Stomach (tissue), 9 donors: ENCODE results near the gene ERBB4. TPM values are rescaled to one million over a fixed set of nuclear protein-coding genes. Genes with fewer than 3 reads are reported as not detected.
"Not testable (repeated sequence)": the region's sequence is repeated elsewhere in the genome, so short reads cannot be mapped to it uniquely, and the experiment has no call there.

Experiments
- DNase-seq, 2 donors: peaks; one replicate each; pipeline versions ENCODE4 v3.0.0 to v3.0.0-alpha.2; 2013 to 2019
- H3K27ac ChIP-seq, 5 donors: fragments of 200-600 bp in 4 of 5; sonication (generic) in 4 of 5; one replicate each; pipeline ENCODE4 v1.5.1; 2013 to 2019; ENCODE audit warnings: mild to moderate bottlenecking in 1 of 5, moderate library complexity in 1 of 5
- H3K27me3 ChIP-seq, 3 donors: fragments of 200-600 bp; sonication (generic); one replicate each; pipeline ENCODE4 v1.5.1; 2017 to 2019; ENCODE audit warnings: mixed run types in 1 of 3
- H3K36me3 ChIP-seq, 4 donors: fragments of 200-600 bp; sonication (generic); 1 replicate in 3 of 4; 2 replicates in 1 of 4; pipeline ENCODE4 v1.5.1; 2016 to 2019
- H3K4me1 ChIP-seq, 4 donors: fragments of 200-600 bp; sonication (generic); one replicate each; pipeline ENCODE4 v1.5.1; 2016 to 2019
- H3K4me3 ChIP-seq, 4 donors: fragments of 200-600 bp; sonication (generic) in 3 of 4; one replicate each; pipeline ENCODE4 v1.5.1; 2016 to 2019; ENCODE audit warnings: mild to moderate bottlenecking in 1 of 4
- H3K9me3 ChIP-seq, 4 donors: fragments of 200-600 bp; sonication (generic); one replicate each; pipeline ENCODE4 v1.5.1; 2016 to 2019
- CTCF ChIP-seq, 7 experiments: fragments of 450-650 bp in 4 of 7; fragments of 200-600 bp in 3 of 7; sonication (generic) in 3 of 7; IDR thresholded peaks; one replicate each; pipeline ENCODE4 v1.5.1; 2016 to 2019; ENCODE audit warnings: antibody characterized with exemption in 7 of 7, control low read depth in 2 of 7, mild to moderate bottlenecking in 1 of 7
- EP300 ChIP-seq: sonication (generic); formaldehyde crosslinking; IDR thresholded peaks from one replicate; pipeline ENCODE4 v1.6.1; 2017; ENCODE audit warnings: antibody characterized with exemption
- POLR2A ChIP-seq, 4 donors: fragments of 450-650 bp; IDR thresholded peaks; one replicate each; pipeline ENCODE4 v1.6.1; 2016; ENCODE audit warnings: antibody characterized with exemption in 4 of 4, control low read depth in 2 of 4, mild to moderate bottlenecking in 1 of 4, moderate library complexity in 1 of 4
- POLR2AphosphoS5 ChIP-seq, 3 donors: sonication (generic); formaldehyde crosslinking; IDR thresholded peaks; one replicate each; pipeline ENCODE4 v1.6.1; 2016; ENCODE audit warnings: antibody characterized with exemption in 3 of 3
- WGBS, 5 donors: extraction: QIAGEN DNeasy Blood & Tissue Kit in 3 of 5; methylation state at CpG; one replicate each; pipeline versions ENCODE4 v1.1.5 to v1.1.7; 2013 to 2018; 5-methylcytosine and 5-hydroxymethylcytosine counted together
- intact Hi-C: fragments of 100-400 bp; cut with DNase I; formaldehyde crosslinking; loops from one replicate; pipeline ENCODE4 v1.15.1; 2023; ENCODE audit warnings: low total_unique reads
- polyA plus RNA-seq, 3 donors: library from polyadenylated mRNA; stranded (reverse); fragments of 200-250 nt; gene quantifications; one replicate each; pipeline ENCODE4 v1.2.3, GENCODE V29; 2013
- total RNA-seq, 5 donors: library from RNA; depleted of rRNA; stranded (reverse); fragments of >200 nt; gene quantifications; one replicate each; pipeline versions ENCODE4 v1.1.0 to v1.2.3, GENCODE V29; 2014 to 2016
- donor health status: healthy with polysubstance abuse.
- donor health status: Bipolar disorder and iron deficiency.
- donor health status: healthy.

The ERBB4 gene
- total and polyA plus RNA-seq, 8 donors, result 0.12 to 2.5 (median 0.45) TPM; not detected in 1

- intact Hi-C loops, result no loop called here
- Histone ChIP-seq H3K9me3 (no peaks in the 10 kb centered on the region), H3K36me3 (no peaks in the 10 kb centered on the region), H3K4me1 (no peaks in the 10 kb centered on the region), H3K27me3 (no peaks in the 10 kb centered on the region), H3K27ac (no peak overlapping the region), H3K4me3 (no peak overlapping the region)
- TF ChIP-seq POLR2AphosphoS5 (IDR thresholded peaks at IDR 0.05) (no peak), EP300 (no peak), POLR2A (IDR thresholded peaks at IDR 0.05) (no peak), CTCF (IDR thresholded peaks at IDR 0.05) (no peak)
- DNase-seq, result no peak
- WGBS, 5 donors, result 55 to 80% (median 67%) methylated on average over 2 of the region's 2 CpGs
Observed at GRCh38 chr2:212245880-212246279, 292.7 kb downstream of the ERBB4 start.

GRCh38 chr2:212242724-212243123 is 295.9 kb downstream of the ERBB4 start:
- Histone ChIP-seq H3K36me3 (no peaks in the 10 kb centered on the region), H3K27ac (no peak overlapping the region), H3K4me3 (no peak overlapping the region), H3K27me3 (no peaks in the 10 kb centered on the region), H3K9me3 (no peaks in the 10 kb centered on the region), H3K4me1 (no peaks in the 10 kb centered on the region)
- 19 to 52% (median 32%) methylated on average over 1 of the region's 1 CpG for WGBS, 5 donors
- DNase-seq, result no peak
- intact Hi-C loops, result no loop called here
- TF ChIP-seq EP300, result no peak
- TF ChIP-seq POLR2A (IDR thresholded peaks at IDR 0.05), result no peak
- no peak for TF ChIP-seq POLR2AphosphoS5 (IDR thresholded peaks at IDR 0.05)
- no peak for TF ChIP-seq CTCF (IDR thresholded peaks at IDR 0.05)

- H3K27ac ChIP-seq, H3K27me3 ChIP-seq, H3K36me3 ChIP-seq, H3K9me3 ChIP-seq, H3K4me1 ChIP-seq, intact Hi-C loops, H3K4me3 ChIP-seq, DNase-seq: not testable (repeated sequence)
- WGBS, 5 donors, result 90 to 92% (median 91%) methylated on average over 3 of the region's 3 CpGs
Observed at GRCh38 chr2:212238152-212238551, 300.4 kb downstream of the ERBB4 start.

GRCh38 chr2:212237350-212238095 is 301.1 kb downstream of the ERBB4 start:
- intact Hi-C loops, result no loop called here
- DNase-seq, result peak in 1 of 2 donors; percentile 5
- TF ChIP-seq EP300 (no peak), CTCF (IDR thresholded peaks at IDR 0.05) (no peak), POLR2A (IDR thresholded peaks at IDR 0.05) (no peak), POLR2AphosphoS5 (IDR thresholded peaks at IDR 0.05) (no peak)
- Histone ChIP-seq H3K36me3 (no peaks in the 10 kb centered on the region), H3K4me1 (no peaks in the 10 kb centered on the region), H3K27me3 (no peaks in the 10 kb centered on the region), H3K9me3 (no peaks in the 10 kb centered on the region), H3K27ac (no peak overlapping the region), H3K4me3 (no peak overlapping the region)
- WGBS, 5 donors, result 33 to 40% (median 34%) methylated on average over 8 to 13 of the region's 13 CpGs

GRCh38 chr2:212228743-212229171 is 309.8 kb downstream of the ERBB4 start:
- intact Hi-C loops, result no loop called here
- Histone ChIP-seq H3K27ac (no peak overlapping the region), H3K4me3 (no peak overlapping the region), H3K9me3 (no peaks in the 10 kb centered on the region), H3K27me3 (no peaks in the 10 kb centered on the region), H3K4me1 (peaks cover 0 to 13% (median 4%) of the 10 kb centered on the region in 4 donors), H3K36me3 (no peaks in the 10 kb centered on the region)
- WGBS, 5 donors, result 8 to 26% (median 10%) methylated on average over 2 of the region's 2 CpGs
- TF ChIP-seq POLR2A (IDR thresholded peaks at IDR 0.05), result no peak
- TF ChIP-seq CTCF (IDR thresholded peaks at IDR 0.05), result no peak
- no peak for TF ChIP-seq EP300
- TF ChIP-seq POLR2AphosphoS5 (IDR thresholded peaks at IDR 0.05), result no peak
- no peak for DNase-seq
